HG03575 (cell line): ENCODE measurements around the gene DIAPH2.

Experiments
- ATAC-seq: cut with Tn5 transposase; IDR thresholded peaks from one replicate; pipeline ENCODE4 v1.9.1; 2021; ENCODE audit not compliant: unreplicated experiment, insufficient number of reproducible peaks, low FRiP score; ENCODE audit errors: extremely low read depth

DIAPH2 gene

DNA sequence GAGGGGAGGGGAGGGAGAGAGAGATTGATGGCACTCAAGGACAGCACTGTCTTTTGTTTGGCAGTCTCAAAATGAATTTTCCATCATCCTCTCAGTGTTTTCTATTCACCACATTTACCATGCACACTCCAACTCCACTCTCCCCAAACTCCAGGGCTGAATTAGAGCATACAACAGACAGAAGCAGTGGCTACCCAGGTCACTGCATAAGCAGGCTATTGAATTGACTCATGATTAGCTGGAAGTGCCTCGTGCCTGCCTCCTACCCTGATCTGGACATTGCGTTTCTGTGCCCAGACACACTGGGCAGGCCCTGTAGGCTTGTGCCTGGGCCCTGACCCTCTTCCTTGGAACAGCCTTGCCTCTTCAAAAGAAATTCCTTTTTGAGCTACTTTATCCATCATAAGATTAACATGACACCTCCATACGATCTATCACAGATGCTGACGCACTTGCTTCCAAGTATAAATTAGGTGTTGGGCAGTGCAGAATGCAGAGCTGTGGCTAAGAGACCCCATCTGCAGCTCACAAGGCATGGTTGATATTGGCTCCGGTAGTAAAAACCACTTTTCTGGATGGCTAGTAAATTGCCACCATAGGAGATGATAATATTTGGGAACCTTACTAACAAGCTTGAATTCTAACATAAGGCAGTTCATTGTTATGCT lies 952.0 kb downstream of the DIAPH2 start:
- ATAC-seq: no peak

- no peak for ATAC-seq
Observed at GRCh38 chrX:97637289-97637688, 952.6 kb downstream of the DIAPH2 start.

- no peak for ATAC-seq
Observed at GRCh38 chrX:97638621-97639020, 954.0 kb downstream of the DIAPH2 start.

- ATAC-seq: no peak
Observed at GRCh38 chrX:97639526-97639925, 954.9 kb downstream of the DIAPH2 start.
